Measurements from ENCODE around the gene C19orf53.
"Not testable (repeated sequence)": the region's sequence is repeated elsewhere in the genome, so short reads cannot be mapped to it uniquely, and the experiment has no call there.

C19orf53 gene

DNA sequence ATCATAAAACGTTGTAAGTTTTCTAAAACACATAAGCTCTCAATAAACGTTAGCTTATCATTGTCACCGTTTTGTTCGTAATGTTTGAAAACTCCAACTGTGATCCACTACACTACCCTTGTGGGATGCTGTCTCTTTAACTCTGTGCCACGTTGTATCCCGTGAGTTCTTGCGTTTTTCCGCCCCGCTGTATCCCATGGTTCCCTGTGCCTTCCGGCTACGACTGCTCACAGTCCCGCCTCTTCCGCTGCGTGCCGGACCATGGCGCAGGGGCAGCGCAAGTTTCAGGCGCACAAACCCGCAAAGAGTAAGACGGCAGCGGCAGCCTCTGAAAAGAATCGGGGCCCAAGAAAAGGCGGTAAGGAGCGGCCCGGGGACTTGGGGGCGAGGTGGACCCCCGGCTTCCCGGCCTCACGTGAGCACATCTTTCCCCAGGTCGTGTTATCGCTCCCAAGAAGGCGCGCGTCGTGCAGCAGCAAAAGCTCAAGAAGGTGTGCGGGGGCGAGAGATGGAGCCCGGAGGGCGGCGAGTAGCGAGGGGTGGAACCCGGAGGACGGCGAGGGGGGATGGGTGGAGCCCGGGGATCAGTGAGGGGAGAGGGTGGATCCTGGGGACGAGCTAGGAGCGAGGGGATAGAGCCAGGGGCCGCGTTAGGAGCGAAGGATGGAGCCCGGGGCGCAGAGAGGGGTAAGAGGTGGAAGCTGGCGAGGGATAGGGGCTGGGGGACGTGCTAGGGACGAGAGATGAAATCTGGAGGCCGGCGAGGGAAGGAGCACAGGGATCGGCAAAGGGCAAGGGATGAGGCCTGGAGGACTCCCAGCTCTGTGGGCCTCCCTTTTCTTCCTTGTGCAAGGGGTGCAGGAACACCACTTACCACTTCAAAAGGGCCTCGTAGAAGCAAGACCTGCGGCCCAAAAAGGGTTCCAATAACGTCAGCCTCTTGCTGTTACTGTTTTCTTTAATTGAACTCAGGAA lies at the start of gene C19orf53:
Gene C19orf53 (plus strand): TSS at position 240 of the 975 bp plus-strand sequence. CDS start 22 bp downstream, at position 262.
- peak; percentile 92 for DNase-seq

DNA sequence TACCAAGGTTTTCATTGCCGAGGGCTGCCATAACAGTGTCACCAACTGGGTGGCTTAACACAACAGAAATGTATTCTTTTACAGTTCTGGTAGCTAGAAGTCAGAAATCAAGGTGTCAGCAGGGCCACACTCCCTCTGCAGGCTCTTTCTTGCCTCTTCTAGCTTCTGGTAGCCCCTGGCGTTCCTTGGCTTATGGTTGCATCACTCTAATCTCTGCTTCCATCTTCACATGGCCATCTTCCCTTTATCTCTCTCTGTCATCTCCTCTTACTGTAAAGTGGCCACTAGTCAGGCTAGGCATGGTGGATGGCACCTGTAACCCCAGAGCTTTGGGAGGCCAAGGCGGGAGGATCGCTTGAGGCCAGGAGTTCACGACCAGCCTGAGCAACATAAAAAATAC lies 47.9 kb upstream of the C19orf53 start:
- no peak for DNase-seq

- no peak for DNase-seq
Observed at GRCh38 chr19:13727798-13728197, 46.5 kb upstream of the C19orf53 start.

DNA sequence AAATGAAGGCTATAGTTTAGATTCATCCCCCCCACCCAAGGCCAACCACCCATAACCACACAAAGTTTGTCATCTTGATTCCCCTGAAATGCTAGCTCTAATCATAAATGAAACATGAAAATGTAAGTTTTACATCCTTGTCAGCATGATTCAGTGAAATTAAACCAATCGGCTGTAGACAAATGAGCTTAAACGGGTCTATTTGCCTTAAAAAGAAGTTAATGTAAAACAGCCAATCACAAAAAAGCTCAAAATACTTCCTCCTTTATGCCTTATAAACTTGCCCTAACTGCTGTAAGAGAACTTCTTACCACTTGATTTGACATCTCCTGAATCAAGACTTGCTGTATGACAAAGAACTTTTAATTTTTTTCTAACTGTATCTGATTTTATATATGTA lies 44.4 kb upstream of the C19orf53 start:
- DNase-seq: no peak

DNA sequence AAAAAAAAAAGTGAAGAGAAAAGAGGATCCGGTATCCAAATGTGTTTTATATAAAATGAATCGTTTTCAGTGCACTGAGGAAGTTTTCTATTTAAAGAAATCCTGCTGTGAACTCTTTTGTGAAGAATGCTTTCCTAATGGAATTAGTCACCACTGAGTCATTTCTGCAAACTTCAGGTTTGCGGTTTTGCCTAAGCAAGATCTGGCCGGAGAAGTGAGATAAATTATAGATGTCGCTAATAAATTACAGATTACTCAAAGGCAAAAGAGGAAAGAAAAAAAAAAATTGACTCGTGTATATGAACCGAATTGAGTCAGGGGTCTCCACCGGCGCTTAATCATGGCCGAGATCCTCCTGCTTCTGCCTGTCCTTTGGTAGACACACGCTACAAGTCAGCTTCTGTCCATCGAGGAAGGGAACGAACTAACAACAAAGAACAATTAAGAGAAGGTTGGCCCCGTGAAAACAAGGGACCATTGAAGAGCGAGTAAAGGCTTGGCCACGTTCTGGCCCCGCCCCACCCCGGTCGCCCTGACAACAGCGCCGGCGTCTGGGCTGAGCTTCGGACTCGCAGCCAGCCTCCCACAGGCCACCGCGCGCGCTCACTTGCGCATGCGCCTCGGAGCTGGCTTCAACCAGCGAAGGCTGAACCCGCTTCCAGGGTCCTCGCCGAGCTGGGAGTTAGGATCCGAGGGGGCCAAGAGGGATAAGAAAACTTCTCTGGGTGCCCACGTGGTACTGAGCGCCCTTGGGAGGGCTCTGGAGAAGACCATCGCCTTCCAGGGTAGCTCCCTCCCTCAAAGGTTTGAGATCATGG lies 42.9 kb upstream of the C19orf53 start:
- DNase-seq: peak; percentile 97

- no peak for DNase-seq
Observed at GRCh38 chr19:13732337-13732736, 41.9 kb upstream of the C19orf53 start.

DNA sequence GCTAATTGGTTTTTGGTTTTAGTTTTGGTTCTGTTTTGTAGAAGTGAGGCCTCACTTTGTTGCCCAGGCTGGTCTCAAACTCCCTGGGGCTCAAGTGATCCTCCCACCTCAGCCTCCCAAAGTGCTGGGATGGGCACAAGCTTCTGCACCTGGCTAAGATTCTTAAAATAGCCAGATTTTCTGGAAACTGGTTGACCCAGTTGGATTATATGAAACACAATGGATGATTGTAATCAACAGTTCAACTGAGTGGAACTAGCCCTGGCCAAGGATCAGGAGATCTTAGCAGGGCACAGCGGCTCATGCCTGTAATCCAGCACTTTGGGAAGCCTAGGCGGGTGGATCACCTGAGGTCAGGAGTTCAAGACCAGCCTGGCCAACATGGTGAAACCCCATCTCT lies 39.5 kb upstream of the C19orf53 start:
- no peak for DNase-seq

- DNase-seq: no peak
Observed at GRCh38 chr19:13738073-13738472, 36.2 kb upstream of the C19orf53 start.

DNA sequence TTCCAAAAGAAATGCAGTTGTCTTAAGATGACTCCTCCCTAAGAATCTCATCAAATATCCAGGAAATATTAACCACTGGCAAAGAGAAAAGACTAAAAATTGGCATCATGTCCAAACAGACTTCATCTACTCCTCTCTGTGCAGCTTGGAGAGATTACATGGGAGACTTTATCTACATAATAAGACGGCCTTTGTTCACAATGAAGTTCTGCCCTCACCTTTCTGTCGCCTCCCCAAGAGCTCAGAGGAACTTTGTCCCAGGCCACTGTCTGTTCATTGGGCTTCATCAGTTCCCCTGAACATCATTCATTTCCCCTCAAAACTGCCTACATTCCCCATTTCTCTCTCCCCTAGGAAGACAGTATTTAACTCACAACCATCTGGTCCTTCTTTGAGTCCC lies 32.4 kb upstream of the C19orf53 start:
- no peak for DNase-seq

GRCh38 chr19:13742756-13743155 lies 31.5 kb upstream of the C19orf53 start:
- no peak for DNase-seq

DNA sequence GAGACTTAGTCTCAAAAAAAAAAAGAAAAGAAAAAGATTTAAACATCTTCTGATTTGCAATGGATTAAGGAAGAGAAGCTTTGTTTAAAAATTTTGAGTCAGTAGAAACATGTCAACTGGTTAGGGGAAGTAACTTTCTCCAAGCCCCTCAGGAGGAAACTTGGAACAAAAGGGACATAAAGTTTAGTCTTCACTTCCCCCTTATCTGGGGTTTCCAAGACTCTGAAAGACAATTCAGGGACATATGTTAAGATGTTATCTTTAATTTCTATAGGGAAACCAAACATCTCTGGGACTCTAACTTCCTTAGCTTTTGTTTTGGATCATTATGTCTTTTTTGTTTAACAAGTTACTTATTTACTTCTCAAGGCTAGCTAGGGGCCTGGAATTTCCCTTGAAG lies 30.1 kb upstream of the C19orf53 start:
- DNase-seq: no peak

DNA sequence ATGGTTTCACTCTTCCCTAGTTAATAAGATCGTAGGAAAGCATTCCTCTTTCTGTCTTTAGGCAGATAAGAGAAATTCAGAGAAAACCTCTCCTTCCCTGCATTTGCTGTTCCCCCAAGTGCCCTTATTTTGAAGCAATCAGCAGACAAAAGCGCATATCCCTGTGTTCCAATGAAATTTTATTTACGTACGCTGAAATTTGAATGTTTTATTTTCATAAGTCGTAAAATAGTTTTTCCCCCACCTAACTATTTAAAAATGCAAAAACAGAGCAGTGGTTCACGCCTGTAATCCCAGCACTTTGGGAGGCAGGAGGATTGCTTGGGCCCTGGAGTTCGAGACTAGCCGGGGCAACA lies 27.2 kb upstream of the C19orf53 start:
- no peak for DNase-seq

GRCh38 chr19:13748169-13748828 lies 26.0 kb upstream of the C19orf53 start:
- DNase-seq: no peak

- no peak for DNase-seq
Observed at GRCh38 chr19:13751436-13751835, 22.8 kb upstream of the C19orf53 start.

- not testable (repeated sequence) for DNase-seq
Observed at GRCh38 chr19:13753622-13754021, 20.6 kb upstream of the C19orf53 start.

DNA sequence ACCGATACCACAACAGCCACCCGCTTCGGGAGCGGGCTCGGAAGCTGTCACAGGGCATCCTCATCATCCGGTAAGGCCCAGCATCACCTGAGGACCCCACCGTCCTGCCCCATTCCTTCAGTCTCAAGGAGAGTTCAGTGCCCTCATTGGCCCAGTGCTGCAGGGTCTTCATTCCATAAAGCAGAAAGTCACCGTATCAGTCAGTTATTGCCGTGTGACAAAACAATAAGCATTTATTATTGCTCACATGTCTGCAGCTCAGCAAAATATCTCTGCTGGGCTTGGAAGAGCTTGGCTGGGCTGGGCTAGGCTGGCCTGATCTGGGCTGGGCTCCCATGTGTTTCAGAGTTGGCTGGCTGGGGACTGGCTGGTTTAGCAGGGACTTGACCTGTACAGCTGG lies 18.0 kb upstream of the C19orf53 start:
- DNase-seq: no peak

GRCh38 chr19:13757805-13758772 lies 16.2 kb upstream of the C19orf53 start:
- no peak for DNase-seq

GRCh38 chr19:13758795-13759194 lies 15.5 kb upstream of the C19orf53 start:
- no peak for DNase-seq

- no peak for DNase-seq
Observed at GRCh38 chr19:13761423-13761822, 12.8 kb upstream of the C19orf53 start.

DNA sequence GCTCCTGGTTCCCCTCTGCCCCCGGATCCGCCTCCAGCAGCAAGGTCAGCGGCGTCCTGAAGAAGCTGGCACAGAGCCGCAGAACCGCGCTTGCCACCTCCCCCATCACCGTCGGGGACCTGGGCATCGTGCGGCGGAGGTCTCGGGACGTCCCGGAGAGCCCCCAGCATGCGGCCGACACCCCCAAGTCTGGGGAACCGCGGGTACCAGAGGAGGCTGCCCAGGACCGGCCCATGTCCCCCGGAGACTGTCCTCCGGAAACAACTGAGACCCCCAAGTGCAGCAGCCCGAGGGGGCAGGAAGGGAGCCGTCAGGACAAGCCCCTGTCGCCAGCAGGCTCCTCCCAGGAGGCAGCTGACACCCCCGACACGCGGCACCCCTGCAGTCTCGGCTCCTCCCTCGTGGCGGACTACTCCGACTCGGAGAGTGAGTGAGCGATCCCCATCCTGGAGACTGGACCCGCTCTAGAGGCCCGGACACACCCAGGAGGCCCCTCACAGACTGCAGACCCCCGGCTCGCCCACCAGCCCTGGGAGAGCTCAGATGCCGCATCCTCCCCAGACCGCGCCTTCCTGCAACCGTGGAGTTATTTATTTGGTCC lies 11.5 kb upstream of the C19orf53 start:
- no peak for DNase-seq

GRCh38 chr19:13763265-13763664 lies 11.0 kb upstream of the C19orf53 start:
- DNase-seq: no peak

Data from activated CD8-positive, alpha-beta memory T cell treated with anti-CD3 and anti-CD28 coated beads for 24 hours (primary cell).